Embryonic facial prominence (tissue), 1 donor: ENCODE results near the gene KIRREL3.

Experiments used
- DNase-seq: peaks from one replicate; pipeline ENCODE4 v3.0.0-alpha.2; 2016; ENCODE audit errors: extremely low spot score

The KIRREL3 gene

GRCh38 chr11:126488591-126489370, 511.8 kb downstream of the KIRREL3 start:
- DNase-seq, result no peak

- no peak for DNase-seq
These were observed 512.9 kb downstream of the KIRREL3 start for GRCh38 chr11:126487711-126488110.

- no peak for DNase-seq
These were observed 514.5 kb downstream of the KIRREL3 start for GRCh38 chr11:126485986-126486635.

- no peak for DNase-seq
These were observed 515.4 kb downstream of the KIRREL3 start for GRCh38 chr11:126485021-126485792.

GRCh38 chr11:126484266-126484665, 516.3 kb downstream of the KIRREL3 start:
- no peak for DNase-seq

- no peak for DNase-seq
These were observed 516.9 kb downstream of the KIRREL3 start for GRCh38 chr11:126483621-126484195.

- DNase-seq, result no peak
These were observed 517.9 kb downstream of the KIRREL3 start for GRCh38 chr11:126482586-126483108.

- no peak for DNase-seq
These were observed 519.3 kb downstream of the KIRREL3 start for GRCh38 chr11:126481303-126481680.

- DNase-seq, result peak; percentile 79
These were observed 519.9 kb downstream of the KIRREL3 start for GRCh38 chr11:126480410-126481302.

- DNase-seq, result no peak
These were observed 520.6 kb downstream of the KIRREL3 start for GRCh38 chr11:126480015-126480409.

GRCh38 chr11:126479178-126479930, 521.2 kb downstream of the KIRREL3 start:
- DNase-seq, result no peak

GRCh38 chr11:126478466-126478865, 522.1 kb downstream of the KIRREL3 start:
- DNase-seq, result no peak

GRCh38 chr11:126477535-126478305, 522.9 kb downstream of the KIRREL3 start:
- no peak for DNase-seq

GRCh38 chr11:126476977-126477376, 523.6 kb downstream of the KIRREL3 start:
- DNase-seq, result no peak

GRCh38 chr11:126476266-126476924, 524.2 kb downstream of the KIRREL3 start:
- peak; percentile 39 for DNase-seq

- DNase-seq, result no peak
These were observed 525.3 kb downstream of the KIRREL3 start for GRCh38 chr11:126475014-126475991.

- DNase-seq, result no peak
These were observed 526.4 kb downstream of the KIRREL3 start for GRCh38 chr11:126474220-126474619.

GRCh38 chr11:126473269-126473668, 527.3 kb downstream of the KIRREL3 start:
- DNase-seq, result no peak
